ENCODE results near the gene LRP8. TPM values are rescaled to one million over a fixed set of nuclear protein-coding genes. Genes with fewer than 3 reads are reported as not detected.

LRP8 gene
- total and polyA plus RNA-seq, 2 experiments from 2014 or later: 27.8 to 71.1 TPM

DNA sequence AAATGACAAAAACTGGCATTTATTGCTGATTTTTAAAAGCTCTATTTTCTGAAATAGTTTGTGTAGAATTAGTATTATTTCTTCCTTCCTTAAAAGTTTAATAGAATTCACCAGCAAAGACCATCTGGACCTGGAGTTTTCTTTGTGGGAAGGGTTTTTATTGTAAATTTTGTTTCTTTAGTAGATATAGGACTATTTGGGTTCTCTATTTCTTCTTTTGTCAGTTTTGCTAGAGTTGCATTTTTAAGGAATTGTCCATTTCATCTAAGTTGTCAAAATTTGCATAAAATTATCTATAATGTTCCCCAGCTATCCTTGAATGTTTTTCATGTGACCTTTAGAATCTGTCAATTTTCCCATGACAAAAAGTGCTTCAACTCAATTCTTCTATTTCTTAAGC lies 28.8 kb upstream of the LRP8 start:
- DNase-seq (ENCODE audit: low spot score): no peak
- Histone ChIP-seq H3K4me3 (no peak overlapping the region), H3K4me1 (ENCODE audit: insufficient read depth) (no peaks in the 10 kb centered on the region), H2AFZ (no peak overlapping the region), H3K79me2 (replicated peaks; ENCODE audit: insufficient read depth) (no peaks in the 10 kb centered on the region), H4K20me1 (replicated peaks; ENCODE audit: insufficient read depth) (no peaks in the 10 kb centered on the region), H3K36me3 (ENCODE audit: insufficient read depth) (0 out of 2 replicates have a peak, but pooled peaks cover 6% of the 10 kb centered on the region), H3K27me3 (ENCODE audit: insufficient read depth) (no peaks in the 10 kb centered on the region), H3K4me2 (no peak overlapping the region), H3K9me2 (ENCODE audit: insufficient read depth) (no peaks in the 10 kb centered on the region), H3K27ac (ENCODE audit: low read depth) (no peak overlapping the region), H3F3A (replicated peaks; ENCODE audit: low read depth) (no peaks in the 10 kb centered on the region)
- Mint-ChIP-seq H3K4me1 (peaks cover 3% of the 10 kb centered on the region; the same call in 2 of the 3 replicates), H3K4me3 (no peak overlapping the region), H3K27me3 (ENCODE audit: insufficient read depth, low read depth, poor library complexity) (peaks cover 8% of the 10 kb centered on the region), H3K27ac (no peak overlapping the region), H3K36me3 (ENCODE audit: low read depth) (no peaks in the 10 kb centered on the region; the same call in 2 of the 3 replicates), H3K9me3 (peaks cover 6% of the 10 kb centered on the region; the same call in 2 of the 3 replicates)
- TF ChIP-seq ZNF331 (CRISPR knock-in tag; IDR thresholded peaks at IDR 0.05; ENCODE audit: low read depth) (no peak), ZNF114 (CRISPR knock-in tag; IDR thresholded peaks at IDR 0.05) (no peak), STAT1 (IDR thresholded peaks at IDR 0.05; ENCODE audit: unreplicated experiment) (no peak), CREB1 (CRISPR knock-in tag; IDR thresholded peaks at IDR 0.05; ENCODE audit: low read depth) (no peak), ETS1 (IDR thresholded peaks at IDR 0.05) (no peak)
- ATAC-seq: no peak

DNA sequence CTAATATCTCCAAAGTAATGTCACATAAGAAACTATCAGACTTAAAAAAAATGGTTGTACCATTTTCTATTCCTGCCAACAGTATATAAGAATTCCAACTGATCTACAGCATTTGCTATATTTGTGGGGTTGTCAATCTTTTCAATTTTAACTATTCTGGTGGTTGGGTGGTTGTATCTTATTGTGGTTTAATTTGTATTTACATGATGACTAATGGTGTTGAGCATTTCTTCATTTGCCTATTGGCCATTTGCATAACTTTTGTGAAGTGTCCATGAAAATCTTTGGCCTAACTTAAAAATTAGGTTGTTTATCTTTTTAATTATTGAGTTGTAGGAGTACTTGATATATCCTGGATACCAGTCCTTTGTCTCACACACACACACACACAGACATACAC lies 26.2 kb upstream of the LRP8 start:
- no peaks in the 10 kb centered on the region for H4K20me1 ChIP-seq (replicated peaks; ENCODE audit: insufficient read depth)
- DNase-seq (ENCODE audit: low spot score): no peak
- H3K27ac ChIP-seq (ENCODE audit: low read depth): no peak overlapping the region
- Mint-ChIP-seq H3K4me3 (no peak overlapping the region), H3K4me1 (peaks cover 19% of the 10 kb centered on the region; the same call in 2 of the 3 replicates), H3K27ac (no peak overlapping the region), H3K27me3 (ENCODE audit: insufficient read depth, low read depth, poor library complexity) (peaks cover 2% of the 10 kb centered on the region), H3K9me3 (peaks cover 6% of the 10 kb centered on the region; the same call in 2 of the 3 replicates), H3K36me3 (ENCODE audit: low read depth) (no peaks in the 10 kb centered on the region; the same call in 2 of the 3 replicates)
- no peaks in the 10 kb centered on the region for H3K27me3 ChIP-seq (ENCODE audit: insufficient read depth)
- 0 out of 2 replicates have a peak, but pooled peaks cover 6% of the 10 kb centered on the region for H3K36me3 ChIP-seq (ENCODE audit: insufficient read depth)
- no peaks in the 10 kb centered on the region for H3K9me2 ChIP-seq (ENCODE audit: insufficient read depth)
- no peak for ATAC-seq
- H3K4me3 ChIP-seq: no peak overlapping the region
- 0 out of 2 replicates have a peak, but pooled peaks cover 2% of the 10 kb centered on the region for H3F3A ChIP-seq (replicated peaks; ENCODE audit: low read depth)
- no peaks in the 10 kb centered on the region for H3K79me2 ChIP-seq (replicated peaks; ENCODE audit: insufficient read depth)
- H2AFZ ChIP-seq: no peak overlapping the region
- H3K4me1 ChIP-seq (ENCODE audit: insufficient read depth): peaks cover 9% of the 10 kb centered on the region; the same call in 1 of the 2 replicates
- no peak overlapping the region for H3K4me2 ChIP-seq
- TF ChIP-seq REST (IDR thresholded peaks at IDR 0.05; ENCODE audit: unreplicated experiment) (no peak), EZH2 (IDR thresholded peaks at IDR 0.05; ENCODE audit: low read depth, unreplicated experiment) (no peak), EZH2phosphoT487 (IDR thresholded peaks at IDR 0.05; ENCODE audit: unreplicated experiment) (no peak), POLR2AphosphoS5 (IDR thresholded peaks at IDR 0.05; ENCODE audit: low read depth) (no peak), ZNF114 (CRISPR knock-in tag; IDR thresholded peaks at IDR 0.05) (no peak), ETS1 (IDR thresholded peaks at IDR 0.05) (no peak), CTCF (conservative IDR thresholded peaks at IDR 0.05; ENCODE audit: low read depth in 2 of 2) (no peak), NANOG (IDR thresholded peaks at IDR 0.05; ENCODE audit: borderline replicate concordance) (no peak), CREB1 (CRISPR knock-in tag; IDR thresholded peaks at IDR 0.05; ENCODE audit: low read depth) (no peak)
